HCT116 (cell line): ENCODE measurements around the gene MBD3.

Source experiments
- ATF3 ChIP-seq: IDR thresholded peaks from 2 replicates; pipeline ENCODE4 v1.6.1; 2012
- CEBPB ChIP-seq: IDR thresholded peaks from 2 replicates; pipeline ENCODE4 v1.6.1; 2012; ENCODE audit warnings: low read depth
- CTCF ChIP-seq, 3 experiments: fragments of 200-600 bp in 1 of 3; sonication (generic) in 1 of 3; IDR thresholded peaks in 2 of 3; conservative IDR thresholded peaks in 1 of 3; 2 replicates each; pipeline ENCODE4 v1.5.1; 2012 to 2017; ENCODE audit warnings: low read depth in 2 of 3, low read length in 2 of 3, antibody characterized with exemption in 1 of 3, borderline replicate concordance in 1 of 3, control low read depth in 1 of 3, mild to moderate bottlenecking in 1 of 3, mixed read lengths in 1 of 3, mixed run types in 1 of 3, moderate library complexity in 1 of 3; ENCODE audit not compliant: insufficient read depth in 1 of 3
- EZH2 ChIP-seq: fragments of 200-600 bp; sonication (generic); IDR thresholded peaks from 2 replicates; pipeline ENCODE4 v1.6.1; 2017; ENCODE audit warnings: antibody characterized with exemption, mixed run types
- EZH2phosphoT487 ChIP-seq: fragments of 200-600 bp; IDR thresholded peaks from 2 replicates; pipeline ENCODE4 v1.6.1; 2018; ENCODE audit warnings: antibody characterized with exemption, borderline replicate concordance
- POLR2A ChIP-seq: IDR thresholded peaks from 2 replicates; pipeline ENCODE4 v1.7.0; 2011; ENCODE audit warnings: borderline replicate concordance; ENCODE audit not compliant: insufficient read depth, insufficient read length; ENCODE audit errors: extremely low read depth
- POLR2AphosphoS5 ChIP-seq: IDR thresholded peaks from 2 replicates; pipeline ENCODE4 v1.6.1; 2011; ENCODE audit warnings: mild to moderate bottlenecking, low read depth, low read length, moderate library complexity
- RAD21 ChIP-seq: IDR thresholded peaks from 2 replicates; pipeline ENCODE4 v1.6.1; 2012; ENCODE audit warnings: low read depth, mild to moderate bottlenecking
- REST ChIP-seq: IDR thresholded peaks from 2 replicates; pipeline ENCODE4 v1.6.1; 2012; ENCODE audit warnings: low read depth
- SIN3A ChIP-seq: IDR thresholded peaks from 2 replicates; pipeline ENCODE4 v1.6.1; 2012; ENCODE audit warnings: low read depth
- TCF7L2 ChIP-seq: IDR thresholded peaks from 2 replicates; pipeline ENCODE4 v1.7.0; 2011; ENCODE audit warnings: borderline replicate concordance, inconsistent platforms; ENCODE audit not compliant: insufficient read depth, insufficient read length; ENCODE audit errors: extremely low read depth
- YY1 ChIP-seq: IDR thresholded peaks from 2 replicates; pipeline ENCODE4 v1.6.1; 2011; ENCODE audit warnings: low read length, low read depth, moderate library complexity, mild to moderate bottlenecking; ENCODE audit not compliant: insufficient replicate concordance; ENCODE audit errors: extremely low read depth
- TF ChIP-seq, protein P1 (sequence below): IDR thresholded peaks from 2 replicates; pipeline ENCODE4 v1.6.1; 2012
- TF ChIP-seq, protein P2 (sequence below): IDR thresholded peaks from 2 replicates; pipeline ENCODE4 v1.6.1; 2011; ENCODE audit warnings: mild to moderate bottlenecking, low read length, moderate library complexity; ENCODE audit not compliant: insufficient replicate concordance; ENCODE audit errors: extremely low read depth

- no peak for TF ChIP-seq POLR2A
- no peak for TF ChIP-seq CTCF (IDR thresholded peaks at IDR 0.05 in 2 of 3, conservative IDR thresholded peaks at IDR 0.05 in 1 of 3; ENCODE audit: borderline replicate concordance in 1 of 3, insufficient read depth in 1 of 3, low read depth in 2 of 3, low read length in 2 of 3)
- no peak for TF ChIP-seq ATF3
- TF ChIP-seq, protein P1, sequence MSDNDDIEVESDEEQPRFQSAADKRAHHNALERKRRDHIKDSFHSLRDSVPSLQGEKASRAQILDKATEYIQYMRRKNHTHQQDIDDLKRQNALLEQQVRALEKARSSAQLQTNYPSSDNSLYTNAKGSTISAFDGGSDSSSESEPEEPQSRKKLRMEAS = no peak
- TF ChIP-seq EZH2 = no peak
- no peak for TF ChIP-seq POLR2AphosphoS5
- TF ChIP-seq TCF7L2 = no peak
- no peak for TF ChIP-seq YY1
- TF ChIP-seq EZH2phosphoT487 = no peak
- TF ChIP-seq RAD21 = no peak
- TF ChIP-seq, protein P2, sequence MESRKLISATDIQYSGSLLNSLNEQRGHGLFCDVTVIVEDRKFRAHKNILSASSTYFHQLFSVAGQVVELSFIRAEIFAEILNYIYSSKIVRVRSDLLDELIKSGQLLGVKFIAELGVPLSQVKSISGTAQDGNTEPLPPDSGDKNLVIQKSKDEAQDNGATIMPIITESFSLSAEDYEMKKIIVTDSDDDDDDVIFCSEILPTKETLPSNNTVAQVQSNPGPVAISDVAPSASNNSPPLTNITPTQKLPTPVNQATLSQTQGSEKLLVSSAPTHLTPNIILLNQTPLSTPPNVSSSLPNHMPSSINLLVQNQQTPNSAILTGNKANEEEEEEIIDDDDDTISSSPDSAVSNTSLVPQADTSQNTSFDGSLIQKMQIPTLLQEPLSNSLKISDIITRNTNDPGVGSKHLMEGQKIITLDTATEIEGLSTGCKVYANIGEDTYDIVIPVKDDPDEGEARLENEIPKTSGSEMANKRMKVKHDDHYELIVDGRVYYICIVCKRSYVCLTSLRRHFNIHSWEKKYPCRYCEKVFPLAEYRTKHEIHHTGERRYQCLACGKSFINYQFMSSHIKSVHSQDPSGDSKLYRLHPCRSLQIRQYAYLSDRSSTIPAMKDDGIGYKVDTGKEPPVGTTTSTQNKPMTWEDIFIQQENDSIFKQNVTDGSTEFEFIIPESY = no peak
- no peak for TF ChIP-seq CEBPB
- no peak for TF ChIP-seq REST
- no peak for TF ChIP-seq SIN3A
Measured at GRCh38 chr19:1631557-1632100, 39.0 kb upstream of the MBD3 start.
